Measurements from ENCODE around the gene NRBP1.

NRBP1 gene

GRCh38 chr2:27390822-27391679, 37.4 kb upstream of the NRBP1 start:
- H3K4me3 ChIP-seq (ENCODE audit: low read depth, low read length): no peak overlapping the region
- no peak for DNase-seq (ENCODE audit: low read depth)
- no peak for TF ChIP-seq CTCF (IDR thresholded peaks at IDR 0.05; ENCODE audit: control insufficient read depth, extremely low read depth, insufficient read depth)

GRCh38 chr2:27393225-27393624, 35.2 kb upstream of the NRBP1 start:
- no peak overlapping the region for H3K4me3 ChIP-seq (ENCODE audit: low read depth, low read length)
- no peak for DNase-seq (ENCODE audit: low read depth)
- TF ChIP-seq CTCF (IDR thresholded peaks at IDR 0.05; ENCODE audit: control insufficient read depth, extremely low read depth, insufficient read depth): no peak

DNA sequence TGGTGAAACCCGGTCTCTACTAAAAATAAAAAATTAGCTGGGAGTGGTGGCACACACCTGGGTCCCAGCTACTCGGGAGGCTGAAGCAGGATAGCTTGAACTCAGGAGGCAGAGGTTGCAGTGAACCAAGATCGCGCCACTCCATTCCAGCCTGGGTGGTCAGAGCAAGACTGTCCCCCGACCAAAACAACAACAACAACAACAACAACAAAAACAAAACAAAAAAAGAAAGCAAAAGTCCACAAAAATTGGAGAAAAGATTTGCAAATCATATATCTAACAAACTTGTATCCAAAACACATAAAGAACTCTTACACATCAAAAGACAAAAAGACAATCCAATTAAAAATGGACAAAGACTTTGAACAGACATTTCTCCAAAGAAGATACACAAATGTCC, 29.5 kb upstream of the NRBP1 start:
- no peak for DNase-seq (ENCODE audit: low read depth)
- TF ChIP-seq CTCF (IDR thresholded peaks at IDR 0.05; ENCODE audit: control insufficient read depth, extremely low read depth, insufficient read depth): no peak
- no peak overlapping the region for H3K4me3 ChIP-seq (ENCODE audit: low read depth, low read length)

- H3K4me3 ChIP-seq (ENCODE audit: low read depth, low read length): no peak overlapping the region
- no peak for DNase-seq (ENCODE audit: low read depth)
- TF ChIP-seq CTCF (IDR thresholded peaks at IDR 0.05; ENCODE audit: control insufficient read depth, extremely low read depth, insufficient read depth): no peak
Observed at GRCh38 chr2:27400348-27401135, 27.9 kb upstream of the NRBP1 start.

DNA sequence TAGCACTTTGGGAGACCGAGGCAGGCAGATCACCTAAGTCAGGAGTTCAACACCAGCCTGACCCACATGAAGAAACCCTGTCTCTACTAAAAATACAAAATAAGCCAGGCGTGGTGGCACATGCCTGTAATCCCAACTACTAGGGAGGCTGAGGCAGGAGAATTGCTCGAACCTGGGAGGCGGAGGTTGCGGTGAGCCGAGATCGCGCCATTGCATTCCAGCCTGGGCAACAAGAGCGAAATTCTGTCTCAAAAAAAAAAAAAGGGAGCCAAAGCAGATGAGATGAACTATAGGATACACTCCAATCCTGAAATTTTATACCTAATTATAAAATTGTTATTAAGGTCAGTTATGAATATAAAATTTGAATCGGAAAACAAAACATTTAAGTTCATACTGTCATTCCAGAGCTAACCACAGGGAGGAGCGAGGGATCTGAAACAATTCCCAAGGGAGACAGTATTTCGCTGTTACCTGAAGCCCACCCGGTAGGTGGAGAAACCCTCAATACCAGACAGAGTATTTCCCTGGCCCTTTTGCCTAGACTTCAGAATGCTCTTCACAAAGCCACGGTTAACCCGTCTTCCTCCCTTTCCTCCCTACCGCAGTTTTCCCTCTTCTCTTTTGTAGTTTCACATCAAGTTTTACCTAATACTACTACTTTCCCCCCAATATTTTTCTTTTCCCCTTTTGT, 20.5 kb upstream of the NRBP1 start:
- TF ChIP-seq CTCF (IDR thresholded peaks at IDR 0.05; ENCODE audit: control insufficient read depth, extremely low read depth, insufficient read depth): peak; percentile 51
- DNase-seq (ENCODE audit: low read depth): no peak
- H3K4me3 ChIP-seq (ENCODE audit: low read depth, low read length): peak overlapping the region; percentile 94

GRCh38 chr2:27408601-27409320, 19.7 kb upstream of the NRBP1 start:
- no peak for DNase-seq (ENCODE audit: low read depth)
- peak overlapping the region; percentile 94 for H3K4me3 ChIP-seq (ENCODE audit: low read depth, low read length)
- no peak for TF ChIP-seq CTCF (IDR thresholded peaks at IDR 0.05; ENCODE audit: control insufficient read depth, extremely low read depth, insufficient read depth)

Measured in LNCaP clone FGC (cell line).